Measurements from ENCODE around the gene ACSM6. TPM values are rescaled to one million over a fixed set of nuclear protein-coding genes. Genes with fewer than 3 reads are reported as not detected.
"Not testable (repeated sequence)": the region's sequence is repeated elsewhere in the genome, so short reads cannot be mapped to it uniquely, and the experiment has no call there.

Gene ACSM6
- total and polyA plus RNA-seq, 8 donors = 0.51 to 4.3 (median 1.6) TPM

DNA sequence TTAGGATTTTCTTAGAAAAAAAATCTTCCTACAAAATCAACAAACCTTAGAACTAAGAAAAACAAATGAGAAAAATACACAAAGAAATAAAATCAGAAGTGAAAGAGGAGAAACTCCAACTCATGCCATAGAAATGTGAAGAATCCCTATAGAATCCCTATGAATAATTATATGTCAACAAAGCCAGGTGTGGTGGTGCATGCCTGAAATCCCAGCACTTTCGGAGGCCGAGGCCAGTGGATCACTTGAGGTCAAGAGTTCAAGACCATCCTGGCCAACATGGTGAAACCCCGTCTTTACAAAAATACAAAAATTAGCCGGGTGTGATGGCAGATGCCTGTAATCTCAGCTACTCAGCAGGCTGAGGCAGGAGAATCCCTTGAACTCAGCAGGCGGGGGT is 27.1 kb downstream of the ACSM6 start:
- TF ChIP-seq, protein P1, sequence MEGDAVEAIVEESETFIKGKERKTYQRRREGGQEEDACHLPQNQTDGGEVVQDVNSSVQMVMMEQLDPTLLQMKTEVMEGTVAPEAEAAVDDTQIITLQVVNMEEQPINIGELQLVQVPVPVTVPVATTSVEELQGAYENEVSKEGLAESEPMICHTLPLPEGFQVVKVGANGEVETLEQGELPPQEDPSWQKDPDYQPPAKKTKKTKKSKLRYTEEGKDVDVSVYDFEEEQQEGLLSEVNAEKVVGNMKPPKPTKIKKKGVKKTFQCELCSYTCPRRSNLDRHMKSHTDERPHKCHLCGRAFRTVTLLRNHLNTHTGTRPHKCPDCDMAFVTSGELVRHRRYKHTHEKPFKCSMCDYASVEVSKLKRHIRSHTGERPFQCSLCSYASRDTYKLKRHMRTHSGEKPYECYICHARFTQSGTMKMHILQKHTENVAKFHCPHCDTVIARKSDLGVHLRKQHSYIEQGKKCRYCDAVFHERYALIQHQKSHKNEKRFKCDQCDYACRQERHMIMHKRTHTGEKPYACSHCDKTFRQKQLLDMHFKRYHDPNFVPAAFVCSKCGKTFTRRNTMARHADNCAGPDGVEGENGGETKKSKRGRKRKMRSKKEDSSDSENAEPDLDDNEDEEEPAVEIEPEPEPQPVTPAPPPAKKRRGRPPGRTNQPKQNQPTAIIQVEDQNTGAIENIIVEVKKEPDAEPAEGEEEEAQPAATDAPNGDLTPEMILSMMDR (IDR thresholded peaks at IDR 0.05) = no peak
- no peak for FAIRE-seq
- DNase-seq = no peak
- Histone ChIP-seq H3K36me3 (no peaks in the 10 kb centered on the region), H3K9me3 (no peaks in the 10 kb centered on the region), H3K27ac (no peak overlapping the region), H3K4me3 (no peak overlapping the region), H3K4me1 (no peaks in the 10 kb centered on the region), H3K27me3 (no peaks in the 10 kb centered on the region)
- ATAC-seq = no peak
- intact Hi-C loops (cut with DNase I) = no loop called here
- WGBS, 2 donors = 78 to 93% methylated on average over 5 of the region's 5 CpGs

- 72 to 87% methylated on average over 2 of the region's 2 CpGs for WGBS, 2 donors
Measured at GRCh38 chr10:95225136-95225535, 31.1 kb downstream of the ACSM6 start.

DNA sequence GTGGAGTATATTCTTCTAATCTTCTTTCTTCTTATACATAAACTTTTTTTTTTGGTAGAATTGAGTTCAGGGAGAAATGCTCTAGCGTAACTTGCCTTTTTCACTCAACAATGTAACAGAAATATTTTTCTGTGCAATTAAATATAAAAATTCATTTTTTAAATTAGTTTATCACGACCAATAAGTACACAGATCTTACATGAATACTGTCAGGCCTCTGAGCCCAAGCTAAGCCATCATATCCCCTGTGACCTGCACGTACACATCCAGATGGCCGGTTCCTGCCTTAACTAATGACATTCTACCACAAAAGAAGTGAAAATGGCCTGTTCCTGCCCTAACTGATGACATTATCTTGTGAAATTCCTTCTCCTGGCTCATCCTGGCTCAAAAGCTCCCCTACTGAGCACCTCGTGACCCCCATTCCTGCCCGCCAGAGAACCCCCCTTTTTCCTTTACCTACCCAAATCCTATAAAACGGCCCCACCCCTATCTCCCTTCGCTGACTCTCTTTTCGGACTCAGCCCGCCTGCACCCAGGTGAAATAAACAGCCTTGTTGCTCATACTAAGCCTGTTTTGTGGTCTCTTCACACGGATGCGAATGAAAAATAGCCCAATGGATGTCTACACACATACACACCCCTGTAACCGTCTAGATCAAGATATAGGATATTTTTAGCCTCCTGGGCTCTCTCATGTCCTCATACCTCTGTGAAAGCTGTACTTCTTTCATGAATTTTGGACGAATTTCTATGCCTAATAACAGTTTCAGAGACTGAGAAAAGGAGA is 35.1 kb downstream of the ACSM6 start:
- not testable (repeated sequence) for ATAC-seq

More at GRCh38 chr10:95225136-95225535, 31.1 kb downstream of the ACSM6 start:
- H3K36me3 ChIP-seq = no peaks in the 10 kb centered on the region
- no peak for FAIRE-seq
- ATAC-seq = no peak
- H3K9me3 ChIP-seq = no peaks in the 10 kb centered on the region
- TF ChIP-seq, protein P1 (IDR thresholded peaks at IDR 0.05) = no peak
- H3K27me3 ChIP-seq = no peaks in the 10 kb centered on the region
- no peak overlapping the region for H3K4me3 ChIP-seq
- no peak for DNase-seq
- no peak overlapping the region for H3K27ac ChIP-seq
- H3K4me1 ChIP-seq = no peaks in the 10 kb centered on the region
- intact Hi-C loops (cut with DNase I) = no loop called here

GRCh38 chr10:95229724-95230627 is 35.9 kb downstream of the ACSM6 start:
- intact Hi-C loops (cut with DNase I) = no loop called here
- peaks cover 0 to 13% (median 0%) of the 10 kb centered on the region in 3 donors for H3K36me3 ChIP-seq
- no peaks in the 10 kb centered on the region for H3K27me3 ChIP-seq
- no peaks in the 10 kb centered on the region for H3K4me1 ChIP-seq
- H3K9me3 ChIP-seq = no peaks in the 10 kb centered on the region
- DNase-seq (no peak), ATAC-seq (peak in 3 of 4 donors; percentile 14 to 58 (median 30)), FAIRE-seq (no peak)
- no peak overlapping the region for H3K27ac ChIP-seq
- TF ChIP-seq, protein P1 (IDR thresholded peaks at IDR 0.05) = no peak
- 32 to 33% methylated on average over 10 of the region's 10 CpGs for whole genome bisulfite sequencing, 2 donors
- peak overlapping the region in 3 of 4 donors; percentile 25 to 45 (median 39) for H3K4me3 ChIP-seq

More for the DNA sequence above, 35.1 kb downstream of the ACSM6 start:
- H3K36me3 ChIP-seq; H3K9me3 ChIP-seq; H3K27me3 ChIP-seq; H3K27ac ChIP-seq; FAIRE-seq; H3K4me3 ChIP-seq; H3K4me1 ChIP-seq; intact Hi-C loops (cut with DNase I); DNase-seq: not testable (repeated sequence)
- WGBS, 2 donors = 86 to 89% methylated on average over 14 of the region's 14 CpGs

GRCh38 chr10:95230677-95231586 is 36.9 kb downstream of the ACSM6 start:
- ATAC-seq = peak; percentile 74 to 87 (median 84)
- FAIRE-seq; H3K27me3 ChIP-seq; H3K4me1 ChIP-seq; H3K9me3 ChIP-seq; intact Hi-C loops (cut with DNase I): not testable (repeated sequence)
- Histone ChIP-seq H3K4me3 (peak overlapping the region; percentile 25 to 45 (median 34)), H3K27ac (peak overlapping the region in 3 of 4 donors; percentile 22 to 61 (median 51)), H3K36me3 (peaks cover 0 to 14% (median 0%) of the 10 kb centered on the region in 3 donors)
- 23 to 29% methylated on average over 31 to 36 of the region's 36 CpGs for WGBS, 2 donors
- peak; percentile 30 to 83 (median 56) for DNase-seq

Measured in pancreas (tissue), 10 donors.